Activated CD8-positive, alpha-beta memory T cell treated with anti-CD3 and anti-CD28 coated beads for 4 hours (primary cell): Measurements from ENCODE around the gene RAI1.

ENCODE experiments used
- DNase-seq, 2 donors: peaks; one replicate each; pipeline ENCODE4 v3.0.0-alpha.2; 2020; ENCODE audit warnings: low read depth in 2 of 2

Gene RAI1

DNA sequence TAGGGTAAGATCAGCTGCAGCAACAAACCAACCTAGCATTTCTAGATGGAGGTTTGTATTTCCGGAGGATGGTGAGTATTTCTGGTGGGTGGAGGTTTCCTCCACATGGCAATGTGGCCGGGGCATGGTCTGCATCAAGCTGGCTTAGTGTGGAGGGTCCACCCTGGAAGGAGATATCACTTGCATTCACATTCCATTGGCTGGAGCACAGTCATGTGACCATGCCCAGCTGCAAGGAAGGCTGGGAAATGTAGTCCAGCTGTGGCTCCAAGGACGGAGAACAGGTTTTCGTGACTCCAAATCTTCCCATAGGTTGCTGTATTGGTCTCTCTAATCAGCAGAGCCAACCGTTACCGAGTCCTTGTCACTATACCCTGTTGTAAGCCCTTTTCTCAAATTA is 68.7 kb downstream of the RAI1 start:
- no peak for DNase-seq

DNA sequence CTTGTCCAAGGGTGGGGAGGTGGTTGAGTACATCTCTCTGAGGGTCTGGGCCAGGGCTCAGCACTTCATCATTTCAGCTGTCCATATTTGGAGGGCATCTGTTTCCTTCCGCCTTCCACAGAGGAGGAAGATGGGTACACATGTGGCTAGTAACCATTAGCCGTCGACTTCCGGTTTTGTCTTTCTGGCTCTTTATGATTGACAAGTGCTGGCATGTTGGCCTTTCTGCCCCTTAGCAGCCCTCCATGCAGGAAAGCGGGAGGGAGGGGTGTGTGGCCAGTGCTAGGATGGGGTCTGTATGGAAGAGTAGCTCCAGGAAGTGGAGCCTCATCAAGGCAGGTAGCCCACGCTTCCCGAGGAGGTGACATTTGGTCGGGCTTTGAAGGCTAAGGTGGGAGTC is 69.6 kb downstream of the RAI1 start:
- no peak for DNase-seq

DNA sequence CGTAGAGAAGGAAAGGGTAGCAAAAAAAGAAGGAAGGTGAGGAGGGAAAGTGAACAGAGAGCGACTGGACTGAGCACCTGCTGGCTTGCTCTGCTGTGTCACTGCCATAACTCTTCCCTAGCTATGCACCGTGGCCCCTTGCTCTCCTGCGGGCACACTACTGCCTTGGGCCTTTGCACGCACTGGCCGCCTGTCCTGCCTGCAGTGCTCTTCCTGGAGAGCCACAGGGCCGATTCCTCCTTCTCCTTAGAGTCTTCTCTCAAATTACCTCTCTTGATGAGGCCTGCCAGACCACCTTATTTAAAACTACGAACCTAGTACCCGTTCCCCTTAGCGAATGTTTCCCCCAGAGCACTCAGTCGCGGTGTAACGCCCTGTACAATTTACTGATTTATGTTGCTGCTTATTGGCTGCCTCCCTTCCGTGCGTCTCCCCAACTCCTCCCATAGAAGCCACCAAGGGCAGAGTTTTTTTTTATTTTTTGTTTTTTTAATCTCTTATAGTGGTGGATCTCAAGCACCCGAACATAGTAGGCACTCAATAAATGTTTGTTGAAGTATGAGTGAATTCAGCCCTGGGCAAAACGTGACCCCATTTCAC is 70.3 kb downstream of the RAI1 start:
- DNase-seq, result no peak

DNA sequence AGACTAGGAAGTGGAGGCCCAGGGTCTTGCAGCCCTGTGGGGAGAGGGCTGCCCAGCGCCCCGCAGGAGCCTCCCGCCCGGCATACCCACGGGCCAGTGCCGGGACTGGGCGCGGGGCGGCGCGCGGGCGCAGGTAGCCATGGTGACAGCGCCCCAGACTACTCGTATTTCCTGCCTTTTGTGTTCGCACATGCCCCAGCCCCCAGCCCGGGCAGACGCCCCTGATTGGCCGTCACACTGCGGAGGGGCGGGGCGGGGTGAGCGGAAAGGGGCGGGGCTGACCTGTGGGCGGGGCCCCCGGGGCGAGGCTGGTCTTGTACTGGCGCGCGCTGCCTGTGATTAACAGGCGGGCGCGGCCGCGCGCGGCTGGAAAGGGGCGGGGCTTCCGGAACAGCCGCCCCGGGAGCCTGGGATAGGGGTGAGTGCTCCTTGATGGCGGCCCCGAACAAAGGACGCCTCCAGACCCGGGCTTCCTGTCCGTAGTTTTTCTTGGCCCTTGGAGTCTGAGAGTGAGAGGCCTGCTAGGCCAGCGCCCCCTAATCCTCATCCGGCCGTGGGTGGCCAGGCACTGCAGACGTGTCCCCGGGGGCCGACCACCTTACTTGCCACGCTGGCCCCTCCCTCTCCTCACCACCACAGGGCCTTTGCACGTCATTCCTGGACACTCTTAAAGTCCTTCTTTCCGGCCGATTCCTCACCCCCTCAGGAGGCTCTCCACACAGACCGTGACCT is 71.0 kb downstream of the RAI1 start:
- DNase-seq, result peak; percentile 94

DNA sequence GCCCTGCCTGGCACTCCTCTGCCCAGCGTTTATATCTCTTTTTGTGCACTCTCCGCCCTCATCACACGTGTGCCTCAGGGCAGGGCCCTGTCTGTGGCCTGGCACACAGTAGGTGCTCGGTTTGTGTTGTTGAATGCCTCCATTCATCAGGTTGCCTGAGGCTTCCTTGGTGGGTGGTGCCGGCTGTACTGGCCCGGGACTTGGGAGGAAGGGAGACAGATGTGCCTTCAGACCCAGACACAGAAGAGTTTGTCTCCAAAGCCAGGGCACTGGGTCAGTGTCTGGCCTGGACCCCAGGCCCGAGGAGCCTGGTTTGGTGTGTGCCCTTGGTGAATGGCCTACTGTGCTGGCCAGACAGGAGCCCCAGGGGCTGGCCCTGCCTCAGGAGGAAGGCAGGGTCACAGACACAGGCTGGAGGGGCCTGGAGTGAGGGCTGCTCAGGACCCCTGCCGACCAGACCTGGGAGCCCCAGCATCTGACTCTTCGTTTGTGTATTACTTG is 71.6 kb downstream of the RAI1 start:
- no peak for DNase-seq

DNA sequence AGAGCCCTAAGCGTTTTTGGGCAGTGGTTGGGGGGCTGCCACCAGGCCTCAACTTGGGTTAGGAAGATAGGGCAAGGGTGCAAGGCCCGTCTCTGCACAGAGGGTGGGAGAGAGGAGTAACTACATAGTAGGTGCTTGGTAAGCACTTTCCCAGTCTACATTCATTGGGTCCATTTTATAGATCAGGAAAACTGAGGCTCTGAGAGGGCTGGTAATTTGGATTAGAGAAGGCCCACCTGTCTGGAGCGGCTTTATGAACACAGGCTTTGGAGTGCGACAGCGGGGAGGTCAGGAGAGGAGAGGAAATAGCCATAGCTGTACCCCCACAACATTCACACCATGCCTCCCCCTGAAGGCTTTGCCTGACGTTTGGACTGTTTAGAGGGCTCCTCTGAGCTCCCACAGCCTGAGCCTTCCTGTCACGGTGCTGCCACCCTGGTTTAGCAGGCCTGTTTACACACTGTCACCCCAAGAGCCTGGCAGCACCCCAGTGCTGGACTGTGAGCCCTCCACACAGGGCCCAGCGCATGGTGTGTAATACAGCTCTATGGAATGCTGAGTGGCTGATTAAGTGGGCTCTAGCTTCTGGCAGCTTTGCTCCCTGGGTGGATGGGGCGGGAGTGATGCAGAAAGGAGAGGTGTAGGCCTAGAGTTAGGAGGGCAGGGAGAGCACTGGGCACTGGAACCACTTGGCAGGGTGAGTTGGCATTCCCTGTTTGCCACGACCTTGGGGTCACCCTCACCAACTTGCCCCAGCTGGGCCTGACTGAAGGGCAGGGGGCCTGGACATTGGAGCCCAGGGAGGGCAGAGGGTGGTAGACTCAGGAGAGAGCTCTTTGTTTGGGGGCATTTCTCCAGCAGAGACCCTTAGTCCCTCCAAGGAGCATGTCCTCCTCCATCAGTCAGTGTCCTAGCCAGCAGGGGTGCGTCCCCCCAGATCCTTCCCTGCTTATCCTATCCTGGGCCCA is 73.7 kb downstream of the RAI1 start:
- DNase-seq, result no peak

DNA sequence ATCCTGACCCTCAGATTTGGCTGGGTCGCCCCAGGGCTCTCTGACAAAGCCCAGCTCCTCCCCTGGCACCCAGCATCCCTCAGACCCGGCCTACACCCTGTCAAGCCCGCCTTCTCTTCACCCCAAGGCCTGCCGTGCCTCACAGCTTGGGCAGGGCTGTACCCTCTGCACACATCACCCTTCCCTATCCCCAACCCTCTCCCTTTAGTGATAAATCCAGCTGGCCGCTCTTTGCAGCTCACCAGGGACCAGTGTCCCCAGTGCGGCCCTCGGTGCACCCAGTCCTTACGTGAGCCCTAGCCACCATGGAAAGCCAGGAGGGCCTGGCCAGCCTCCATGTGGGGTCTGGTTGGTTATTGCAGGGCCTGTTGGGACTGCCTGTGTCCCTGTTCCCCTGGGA is 74.5 kb downstream of the RAI1 start:
- no peak for DNase-seq

DNA sequence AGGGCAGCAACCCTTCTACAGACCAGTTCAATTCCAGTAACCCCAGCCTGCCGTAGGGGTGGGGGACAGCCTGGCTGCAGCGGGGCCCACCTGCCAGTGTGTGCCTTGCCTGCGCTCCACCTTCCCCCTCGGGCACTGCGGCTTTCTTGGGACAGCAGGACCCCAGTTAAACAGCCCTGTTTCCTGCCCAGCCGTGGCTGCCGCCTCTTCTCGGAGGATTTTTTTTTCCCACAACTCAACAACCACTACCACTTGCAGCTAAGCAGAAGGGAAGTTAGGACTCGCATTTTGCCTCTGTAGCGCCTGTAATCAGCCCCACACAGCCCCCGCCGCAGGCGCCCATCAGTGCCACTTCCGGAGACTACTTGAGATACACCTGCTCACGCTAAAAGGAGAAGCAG is 76.1 kb downstream of the RAI1 start:
- no peak for DNase-seq

DNA sequence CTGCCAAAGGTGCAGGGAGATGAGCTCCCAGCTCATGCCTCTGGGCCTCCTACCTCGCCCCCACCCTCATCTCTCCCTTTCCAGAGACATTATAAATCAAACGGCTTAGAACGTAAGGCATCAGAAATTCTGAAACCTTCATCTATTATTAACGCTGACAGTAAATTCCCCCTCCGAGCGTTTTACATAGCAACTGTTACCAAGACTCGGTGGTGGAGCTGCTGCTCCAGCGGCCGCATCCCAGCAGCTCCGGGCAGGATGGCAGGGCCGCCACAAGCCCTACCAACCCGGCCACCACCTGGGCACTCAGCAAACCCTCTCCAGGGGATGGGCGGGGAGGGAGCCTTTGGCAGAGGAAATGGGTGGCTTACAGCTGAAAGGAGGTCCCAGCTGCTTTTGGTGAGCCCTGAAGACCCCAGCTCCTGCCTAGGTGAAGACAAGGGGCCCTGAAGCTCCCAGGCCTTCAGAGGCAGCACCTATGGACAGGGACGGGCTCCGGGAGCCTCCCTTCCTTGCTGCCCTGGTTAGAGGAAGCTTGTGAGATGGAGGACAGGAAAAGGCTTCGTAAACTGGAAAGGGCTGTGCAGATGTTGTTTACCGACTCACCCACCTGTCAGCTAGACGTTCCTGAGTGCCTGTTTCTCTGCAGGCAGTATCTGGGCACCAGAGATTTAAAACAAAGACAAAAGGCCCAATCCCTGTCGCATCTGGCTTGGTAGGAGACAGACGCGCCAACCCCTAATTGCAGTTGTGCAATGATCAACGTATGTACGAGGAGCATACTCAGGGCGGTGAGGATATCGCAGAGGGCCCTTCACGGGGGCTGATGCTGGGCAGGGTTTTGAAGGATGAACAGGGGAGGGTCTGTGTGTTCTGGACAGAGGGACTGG is 76.9 kb downstream of the RAI1 start:
- DNase-seq, result no peak

DNA sequence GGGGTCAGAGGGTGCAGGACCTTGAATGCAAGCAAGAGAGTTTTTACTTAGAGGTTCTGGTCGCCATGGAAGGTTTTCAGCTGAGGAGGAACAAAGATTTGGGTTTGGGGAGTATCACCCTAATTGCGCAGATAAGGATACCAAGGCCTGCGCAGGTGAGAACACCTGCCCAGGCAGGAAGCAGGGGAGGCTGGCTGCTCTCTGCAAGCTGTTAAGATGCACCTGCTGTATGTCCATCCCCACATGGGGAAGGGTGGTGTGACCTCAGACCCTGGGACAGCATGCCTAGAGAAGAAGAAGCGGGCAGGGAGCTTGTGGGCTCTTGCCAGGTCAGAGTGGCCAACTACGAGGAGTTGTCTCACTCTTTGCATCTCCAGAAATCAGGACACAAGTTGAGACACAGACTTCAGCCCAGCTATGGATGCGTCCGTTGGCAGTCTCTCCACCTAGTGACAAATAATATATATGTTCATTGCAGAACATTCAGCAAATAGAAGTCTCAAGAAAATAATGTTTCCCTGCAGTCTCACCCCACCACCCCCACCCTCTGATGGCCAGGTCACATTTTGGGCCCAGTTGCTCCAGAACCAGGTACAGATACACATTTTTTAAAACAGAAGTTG is 77.8 kb downstream of the RAI1 start:
- DNase-seq, result no peak

DNA sequence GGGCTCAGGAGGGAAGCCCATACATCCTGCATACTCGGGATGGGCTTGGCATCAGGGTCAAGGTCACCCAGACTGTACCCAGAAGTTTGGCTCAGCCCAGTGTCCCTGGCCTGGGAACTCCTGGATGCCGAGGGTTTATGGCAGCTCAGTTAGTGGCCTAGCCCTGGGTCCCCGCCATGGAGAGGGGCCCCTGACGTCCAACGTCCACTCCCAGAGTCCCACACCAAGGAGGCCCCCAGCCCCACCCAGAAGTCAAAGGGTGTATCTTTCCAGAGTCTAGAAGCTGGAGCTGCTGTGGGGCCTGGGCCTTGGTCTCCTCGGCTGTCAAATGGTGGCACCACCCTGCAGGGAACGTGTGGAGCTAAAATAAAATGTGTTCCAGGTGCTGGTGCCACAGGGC is 79.1 kb downstream of the RAI1 start:
- no peak for DNase-seq

DNA sequence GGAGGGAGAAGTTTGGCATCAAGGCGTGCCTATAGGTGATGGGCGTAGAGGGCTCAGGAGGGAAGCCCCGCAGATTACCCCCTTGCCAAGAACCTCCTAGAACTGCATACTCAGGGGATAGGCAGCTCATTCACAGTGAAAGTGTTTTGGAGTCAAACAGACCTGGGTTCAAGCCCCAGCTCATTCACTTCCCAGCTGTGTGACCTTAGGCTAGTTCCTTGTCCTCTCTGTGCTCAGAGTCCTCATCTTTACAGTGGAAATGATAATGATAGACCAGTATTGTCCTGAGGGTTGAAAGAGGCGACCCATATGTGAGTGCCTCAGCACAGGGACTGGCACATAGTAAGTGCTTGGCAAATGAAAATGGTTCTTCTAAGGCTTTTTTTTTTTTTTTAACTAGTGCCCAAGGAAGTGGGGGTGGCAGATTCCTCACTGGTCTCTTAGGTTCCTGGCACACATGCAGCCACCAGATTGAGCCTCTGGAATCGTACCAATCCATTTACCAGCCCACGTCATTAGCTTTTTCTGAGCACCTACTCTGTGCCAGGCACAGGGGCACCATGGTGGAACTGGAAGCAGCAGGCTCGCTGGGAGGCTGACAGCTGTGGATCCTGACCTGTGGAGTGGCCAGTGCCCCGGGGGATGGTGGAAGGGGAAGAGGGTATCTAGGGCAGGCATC is 79.8 kb downstream of the RAI1 start:
- no peak for DNase-seq

DNA sequence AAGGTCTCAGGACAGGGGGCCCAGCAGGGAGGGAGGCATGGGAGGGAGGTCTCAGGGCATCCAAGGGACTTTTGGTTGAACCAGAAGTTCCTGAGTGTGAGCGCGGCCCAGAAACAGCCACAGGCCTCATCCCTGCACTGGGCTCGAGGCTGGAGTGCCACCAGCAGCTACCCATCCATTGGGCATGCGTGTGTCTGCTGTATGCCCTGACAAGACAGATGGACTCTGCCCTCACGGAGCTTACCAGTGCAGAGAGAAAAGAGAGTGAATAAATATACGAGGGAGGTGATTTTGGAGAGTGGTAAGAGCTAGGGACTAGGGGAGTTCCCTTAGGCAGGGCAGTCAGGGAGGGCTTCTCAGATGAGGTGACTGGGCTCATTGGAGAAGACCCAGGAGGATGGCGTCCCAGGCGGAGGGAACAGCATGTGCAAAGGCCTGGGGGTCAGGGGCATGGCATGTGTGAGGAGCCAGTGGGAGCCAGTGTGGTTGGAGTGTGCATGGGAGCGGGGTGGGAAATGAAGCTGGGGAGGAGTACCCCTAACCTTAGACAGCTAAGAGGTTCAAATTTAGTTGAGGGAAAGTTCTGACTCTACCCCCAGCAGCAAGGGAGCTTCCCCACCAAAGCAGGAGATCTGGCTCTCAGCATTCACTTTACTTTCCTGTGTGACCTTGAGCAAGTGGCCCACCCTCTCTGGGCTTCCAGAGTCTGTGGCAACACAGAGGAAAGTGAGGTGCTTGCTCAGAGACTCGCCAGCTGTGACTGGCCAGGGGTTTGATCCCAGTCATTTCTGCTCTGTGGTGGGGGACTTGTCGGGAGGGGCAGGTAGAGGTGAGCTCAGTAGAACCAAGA is 80.9 kb downstream of the RAI1 start:
- DNase-seq, result no peak

DNA sequence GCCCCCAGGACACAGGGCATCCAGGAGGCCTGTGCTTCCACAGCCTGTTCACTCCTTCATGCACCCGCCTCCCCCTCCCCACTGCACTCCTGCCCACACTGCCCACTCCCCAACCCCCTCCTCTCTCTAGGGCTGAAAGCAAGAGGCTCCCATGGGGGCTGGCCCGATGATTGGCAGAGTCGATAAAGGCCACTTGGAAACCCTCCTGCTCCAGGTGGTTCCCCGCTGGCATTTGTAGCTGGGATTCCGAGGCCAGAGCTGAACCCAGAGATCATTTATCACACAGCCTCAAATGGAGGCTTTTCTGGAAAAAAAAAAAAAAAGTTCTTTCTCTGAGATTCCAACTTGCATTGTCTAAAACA is 81.5 kb downstream of the RAI1 start:
- no peak for DNase-seq

DNA sequence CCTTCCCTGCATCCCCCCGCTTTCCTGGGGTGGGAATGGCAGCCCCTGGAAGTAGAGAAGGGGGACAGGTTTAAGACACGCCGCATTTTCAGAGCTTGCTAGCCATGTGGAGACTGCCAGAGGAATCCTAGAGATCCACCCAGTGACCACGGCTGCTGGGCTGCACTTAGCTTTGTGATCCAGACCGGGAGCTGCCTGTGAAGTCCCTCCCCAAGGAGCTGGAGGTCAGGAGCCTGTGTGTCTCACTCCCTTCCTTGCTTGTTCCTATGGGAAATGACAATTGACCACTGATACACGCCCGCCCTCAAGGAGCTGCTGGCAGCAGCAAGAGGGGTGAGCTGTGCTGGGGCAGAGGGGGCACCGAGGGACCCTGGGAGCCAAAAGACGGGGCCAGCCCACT is 81.9 kb downstream of the RAI1 start:
- DNase-seq, result no peak

DNA sequence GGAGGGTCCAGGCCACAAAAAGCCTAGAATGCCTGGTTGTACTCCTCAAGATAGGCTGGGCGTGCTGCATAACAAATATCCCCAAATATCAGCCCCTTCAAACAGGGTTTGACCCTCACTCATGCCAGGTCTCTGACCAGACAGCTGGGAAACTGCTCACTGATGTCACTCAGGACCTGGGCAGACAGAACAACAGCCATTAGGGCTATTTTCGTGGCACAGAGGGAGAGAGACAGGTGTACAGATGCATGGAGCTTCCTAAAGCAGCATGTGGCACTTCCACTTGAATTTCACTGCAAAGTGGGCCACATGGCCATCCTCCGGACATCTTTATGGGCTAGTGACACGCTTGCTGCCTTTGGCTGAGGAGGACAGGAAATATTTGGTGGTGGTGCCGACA is 82.5 kb downstream of the RAI1 start:
- no peak for DNase-seq

DNA sequence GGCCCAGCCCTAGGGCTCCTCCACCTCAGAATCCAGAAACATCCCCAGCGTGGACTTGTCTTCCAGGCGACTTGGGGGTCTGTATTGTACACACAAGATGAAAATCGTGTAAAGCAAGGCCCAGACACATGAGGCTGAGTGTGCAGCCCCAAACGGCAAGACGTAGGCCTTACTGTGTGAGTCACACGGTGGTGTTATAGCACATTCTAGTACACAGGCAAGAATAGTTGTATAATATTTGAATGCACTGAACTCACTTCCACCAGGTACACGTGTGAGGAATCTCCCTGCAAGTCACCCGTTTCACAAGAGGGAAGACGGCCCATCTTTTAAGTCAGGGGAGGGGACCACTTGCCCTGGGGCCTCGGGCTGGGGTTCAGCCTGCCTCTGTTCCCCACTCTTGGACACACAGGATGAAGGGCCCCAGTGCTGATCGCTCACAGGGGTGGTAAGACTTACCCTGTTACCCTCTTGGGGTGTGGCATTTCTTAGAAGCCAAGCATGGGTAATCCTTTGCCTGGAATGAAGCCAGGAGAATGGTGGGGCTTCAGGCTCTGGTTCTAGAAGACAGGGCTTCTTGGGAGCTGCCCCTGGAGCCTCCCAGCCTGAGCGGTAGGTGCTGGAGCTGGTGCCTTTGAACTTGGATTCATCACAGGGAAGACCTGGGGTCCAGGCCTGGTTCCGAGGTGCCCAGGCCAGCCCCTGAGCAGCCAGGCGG is 84.3 kb downstream of the RAI1 start:
- no peak for DNase-seq

DNA sequence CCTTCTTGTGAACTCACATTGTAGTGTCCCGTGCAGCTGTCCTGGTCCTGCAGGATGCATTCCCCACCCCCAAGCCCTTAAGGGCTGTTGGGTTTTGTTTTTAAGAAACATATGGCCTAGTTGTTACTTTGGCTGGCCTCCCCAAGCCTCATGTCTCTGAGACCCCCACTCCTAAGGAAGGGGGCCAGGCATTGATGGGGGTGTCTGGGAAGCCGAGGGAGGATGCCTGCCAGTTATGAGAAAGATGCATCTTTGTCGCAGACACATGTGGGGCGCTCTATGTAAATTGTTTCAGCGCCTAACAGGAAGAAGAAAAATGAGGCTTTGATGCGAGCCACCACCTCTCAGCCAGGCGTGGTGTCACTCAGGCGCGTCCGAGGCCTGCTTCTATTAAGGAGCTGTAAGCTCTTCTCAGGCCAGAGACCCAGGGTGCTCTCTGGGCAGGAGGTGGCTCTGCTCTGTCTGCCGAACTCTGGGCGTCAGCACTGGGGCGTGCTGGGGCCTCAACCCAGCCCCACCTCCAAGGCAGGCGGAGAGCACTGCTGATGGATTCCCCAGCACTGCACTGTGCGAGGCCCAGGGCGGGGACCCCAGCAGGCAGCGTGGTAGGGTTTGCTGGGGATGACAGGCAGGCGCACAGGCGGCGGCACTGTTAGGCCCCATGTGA is 85.0 kb downstream of the RAI1 start:
- no peak for DNase-seq
